Mesenchymal stem cell (in vitro differentiated cells and primary cell): ENCODE data around the gene CMC2.

ENCODE experiments used
- DNase-seq: peaks from one replicate; pipeline ENCODE4 v3.0.0-alpha.2; 2013
- H2AFZ ChIP-seq: one replicate; pipeline ENCODE4 v1.6.1; 2013; ENCODE audit warnings: low read depth, mild to moderate bottlenecking, control low read depth, inconsistent platforms, low read length, moderate library complexity
- H2AK5ac ChIP-seq: 2 replicates; pipeline ENCODE4 v1.6.1; 2013; ENCODE audit warnings: low read length, moderate library complexity, mild to moderate bottlenecking, inconsistent platforms; ENCODE audit not compliant: severe bottlenecking
- H2BK120ac ChIP-seq: one replicate; pipeline ENCODE4 v1.6.1; 2013; ENCODE audit warnings: low read depth, mild to moderate bottlenecking, inconsistent platforms, low read length, moderate library complexity
- H2BK12ac ChIP-seq, 2 experiments: one replicate each; pipeline ENCODE4 v1.6.1; 2013; ENCODE audit warnings: inconsistent platforms in 2 of 2, low read length in 2 of 2, mild to moderate bottlenecking in 2 of 2, moderate library complexity in 2 of 2, control low read depth in 1 of 2
- H2BK15ac ChIP-seq: one replicate; pipeline ENCODE4 v1.6.1; 2013; ENCODE audit warnings: mild to moderate bottlenecking, low read depth, inconsistent platforms; ENCODE audit not compliant: poor library complexity, severe bottlenecking
- H2BK5ac ChIP-seq: 2 replicates; pipeline ENCODE4 v1.6.1; 2013; ENCODE audit warnings: low read depth, mild to moderate bottlenecking, low read length, control low read depth, inconsistent platforms; ENCODE audit not compliant: poor library complexity, severe bottlenecking
- H3K14ac ChIP-seq, 2 experiments: one replicate each; pipeline ENCODE4 v1.6.1; 2013; ENCODE audit warnings: inconsistent platforms in 2 of 2, low read length in 2 of 2, control low read depth in 1 of 2, mild to moderate bottlenecking in 1 of 2, moderate library complexity in 1 of 2
- H3K18ac ChIP-seq, 2 experiments: one replicate each; pipeline ENCODE4 v1.6.1; 2013; ENCODE audit warnings: inconsistent platforms in 2 of 2, low read length in 2 of 2, control low read depth in 1 of 2, low read depth in 1 of 2, mild to moderate bottlenecking in 1 of 2
- H3K23ac ChIP-seq, 2 experiments: one replicate each; pipeline ENCODE4 v1.6.1; 2013; ENCODE audit warnings: inconsistent platforms in 2 of 2, low read length in 2 of 2, mild to moderate bottlenecking in 2 of 2, moderate library complexity in 2 of 2, control low read depth in 1 of 2
- H3K27ac ChIP-seq: 2 replicates; pipeline ENCODE4 v1.5.1; 2013; ENCODE audit warnings: mild to moderate bottlenecking, moderate library complexity, low read length, control low read depth, inconsistent platforms; ENCODE audit not compliant: poor library complexity, severe bottlenecking
- H3K27me3 ChIP-seq, 2 experiments: 2 replicates each; pipeline versions ENCODE4 v1.6.1 to v1.7.0; 2013; ENCODE audit warnings: low read length in 2 of 2, mild to moderate bottlenecking in 2 of 2, moderate library complexity in 2 of 2, control low read depth in 1 of 2, inconsistent platforms in 1 of 2; ENCODE audit not compliant: control insufficient read depth in 1 of 2, insufficient read depth in 1 of 2
- H3K36me3 ChIP-seq, 2 experiments: 2 replicates each; pipeline versions ENCODE4 v1.6.1 to v1.7.0; 2013; ENCODE audit warnings: low read length in 2 of 2, control low read depth in 1 of 2, inconsistent platforms in 1 of 2, low read depth in 1 of 2, mild to moderate bottlenecking in 1 of 2; ENCODE audit not compliant: insufficient read depth in 2 of 2, control insufficient read depth in 1 of 2
- H3K4ac ChIP-seq, 2 experiments: one replicate each; pipeline ENCODE4 v1.6.1; 2013; ENCODE audit warnings: inconsistent platforms in 2 of 2, low read length in 2 of 2, mild to moderate bottlenecking in 2 of 2, moderate library complexity in 2 of 2, control low read depth in 1 of 2, low read depth in 1 of 2
- H3K4me1 ChIP-seq: 2 replicates; pipeline ENCODE4 v1.6.1; 2013; ENCODE audit warnings: low read depth, low read length, control low read depth; ENCODE audit not compliant: control insufficient read depth, insufficient read depth
- H3K4me2 ChIP-seq: 2 replicates; pipeline ENCODE4 v1.6.1; 2013; ENCODE audit warnings: low read length, mild to moderate bottlenecking, inconsistent platforms; ENCODE audit not compliant: poor library complexity, severe bottlenecking
- H3K4me3 ChIP-seq, 2 experiments: 2 replicates each; pipeline versions ENCODE4 v1.5.1 to v1.7.0; 2013; ENCODE audit warnings: low read length in 2 of 2, mild to moderate bottlenecking in 2 of 2, control low read depth in 1 of 2, low read depth in 1 of 2; ENCODE audit not compliant: insufficient read depth in 1 of 2
- H3K79me1 ChIP-seq: replicated peaks from 2 replicates; pipeline ENCODE4 v1.6.1; 2013; ENCODE audit warnings: mild to moderate bottlenecking, control low read depth, low read length, inconsistent platforms; ENCODE audit not compliant: poor library complexity, severe bottlenecking
- H3K9ac ChIP-seq: 2 replicates; pipeline ENCODE4 v1.7.0; 2013; ENCODE audit warnings: mild to moderate bottlenecking, low read length, moderate library complexity
- H3K9me3 ChIP-seq: 2 replicates; pipeline ENCODE4 v1.7.0; 2013; ENCODE audit warnings: mild to moderate bottlenecking, low read length; ENCODE audit not compliant: control insufficient read depth
- H4K8ac ChIP-seq: one replicate; pipeline ENCODE4 v1.6.1; 2013; ENCODE audit warnings: inconsistent platforms, mild to moderate bottlenecking, low read length, moderate library complexity
- H4K91ac ChIP-seq: one replicate; pipeline ENCODE4 v1.6.1; 2013; ENCODE audit warnings: mild to moderate bottlenecking, low read length, inconsistent platforms
- WGBS: methylation state at CpG from one replicate; pipeline ENCODE4 v1.1.7; 2013; ENCODE audit warnings: mixed read lengths; 5-methylcytosine and 5-hydroxymethylcytosine counted together

Gene CMC2

GRCh38 chr16:81005610-81006161 lies 999 bp downstream of the CMC2 start:
- Histone ChIP-seq H3K23ac (no peak overlapping the region), H2BK12ac (no peak overlapping the region), H3K4me1 (peaks cover 12% of the 10 kb centered on the region), H2AFZ (no peak overlapping the region), H3K4me2 (peak overlapping the region; percentile 92), H3K36me3 (no peaks in the 10 kb centered on the region), H3K9me3 (no peaks in the 10 kb centered on the region), H2BK120ac (no peak overlapping the region), H4K8ac (peak overlapping the region; percentile 16), H3K27me3 (no peaks in the 10 kb centered on the region), H2BK15ac (no peak overlapping the region), H3K18ac (no peak overlapping the region), H3K9ac (peak overlapping the region; percentile 97), H2BK5ac (no peak overlapping the region), H4K91ac (no peak overlapping the region), H3K14ac (no peak overlapping the region), H3K27ac (no peak overlapping the region), H3K79me1 (peaks cover 12% of the 10 kb centered on the region), H3K4me3 (peak overlapping the region; percentile 96 to 98), H2AK5ac (no peak overlapping the region), H3K4ac (no peak overlapping the region)
- 15% methylated on average over 14 of the region's 18 CpGs for WGBS
- DNase-seq: peak; percentile 41

GRCh38 chr16:81004646-81005353 lies 1.9 kb downstream of the CMC2 start:
- H3K79me1 ChIP-seq: peaks cover 11% of the 10 kb centered on the region
- no peaks in the 10 kb centered on the region for H3K36me3 ChIP-seq
- H2BK120ac ChIP-seq: no peak overlapping the region
- H3K18ac ChIP-seq: no peak overlapping the region
- no peak overlapping the region for H4K91ac ChIP-seq
- peak overlapping the region; percentile 65 for H2AK5ac ChIP-seq
- H3K4me2 ChIP-seq: peak overlapping the region; percentile 50
- H3K4me3 ChIP-seq: peak overlapping the region in 1 of 2 experiments; percentile 96
- H2BK15ac ChIP-seq: no peak overlapping the region
- H3K4ac ChIP-seq: no peak overlapping the region
- H3K23ac ChIP-seq: peak overlapping the region in 1 of 2 experiments; percentile 72
- WGBS: 66% methylated on average over 12 of the region's 14 CpGs
- H3K9me3 ChIP-seq: no peaks in the 10 kb centered on the region
- no peak overlapping the region for H2AFZ ChIP-seq
- H4K8ac ChIP-seq: no peak overlapping the region
- DNase-seq: peak; percentile 80
- H3K4me1 ChIP-seq: peaks cover 12% of the 10 kb centered on the region
- H2BK5ac ChIP-seq: peak overlapping the region; percentile 31
- H3K27ac ChIP-seq: no peak overlapping the region
- H3K9ac ChIP-seq: peak overlapping the region; percentile 81
- no peak overlapping the region for H3K14ac ChIP-seq
- no peaks in the 10 kb centered on the region for H3K27me3 ChIP-seq
- H2BK12ac ChIP-seq: no peak overlapping the region

GRCh38 chr16:81003610-81004460 lies 2.9 kb downstream of the CMC2 start:
- H3K18ac ChIP-seq: no peak overlapping the region
- no peak overlapping the region for H2BK5ac ChIP-seq
- no peak overlapping the region for H4K8ac ChIP-seq
- WGBS: 87% methylated on average over 8 of the region's 11 CpGs
- peak; percentile 54 for DNase-seq
- H2BK12ac ChIP-seq: no peak overlapping the region
- no peak overlapping the region for H3K4ac ChIP-seq
- peaks cover 12% of the 10 kb centered on the region for H3K4me1 ChIP-seq
- no peak overlapping the region for H2AFZ ChIP-seq
- H3K79me1 ChIP-seq: peaks cover 6% of the 10 kb centered on the region
- H2BK120ac ChIP-seq: no peak overlapping the region
- peak overlapping the region; percentile 81 for H3K9ac ChIP-seq
- no peaks in the 10 kb centered on the region for H3K27me3 ChIP-seq
- H3K14ac ChIP-seq: no peak overlapping the region
- H4K91ac ChIP-seq: no peak overlapping the region
- H3K23ac ChIP-seq: no peak overlapping the region
- H3K36me3 ChIP-seq: no peaks in the 10 kb centered on the region
- H3K4me3 ChIP-seq: peak overlapping the region in 1 of 2 experiments; percentile 96
- no peak overlapping the region for H3K27ac ChIP-seq
- H3K9me3 ChIP-seq: no peaks in the 10 kb centered on the region
- H3K4me2 ChIP-seq: peak overlapping the region; percentile 50
- no peak overlapping the region for H2BK15ac ChIP-seq
- H2AK5ac ChIP-seq: peak overlapping the region; percentile 65

DNA sequence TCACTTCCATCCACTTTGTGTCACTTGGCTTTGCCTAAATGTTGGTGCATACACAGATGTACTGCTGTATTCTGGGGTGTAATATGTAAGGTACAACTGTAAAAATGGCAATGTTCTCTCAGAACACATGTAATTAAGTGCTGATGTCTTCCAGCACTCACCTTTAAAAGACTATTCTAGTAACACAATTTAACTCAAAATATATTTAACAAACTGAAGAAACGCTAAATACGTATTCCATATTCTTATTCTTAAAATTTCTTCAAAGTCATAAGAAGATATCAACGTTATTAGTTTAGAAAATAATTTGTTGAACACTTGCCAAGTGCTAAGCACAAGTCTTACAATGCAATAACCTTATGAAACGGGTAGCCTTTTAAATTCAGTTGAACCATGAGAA lies 3.6 kb downstream of the CMC2 start:
- no peak overlapping the region for H3K4me3 ChIP-seq
- 98% methylated on average over 2 of the region's 4 CpGs for WGBS
- no peak overlapping the region for H3K27ac ChIP-seq
- H3K9ac ChIP-seq: peak overlapping the region; percentile 81
- H3K4ac ChIP-seq: no peak overlapping the region
- no peak overlapping the region for H2BK120ac ChIP-seq
- no peak overlapping the region for H3K4me2 ChIP-seq
- no peak overlapping the region for H3K14ac ChIP-seq
- no peaks in the 10 kb centered on the region for H3K36me3 ChIP-seq
- no peak overlapping the region for H3K18ac ChIP-seq
- H4K91ac ChIP-seq: no peak overlapping the region
- H2AK5ac ChIP-seq: no peak overlapping the region
- no peaks in the 10 kb centered on the region for H3K27me3 ChIP-seq
- H3K23ac ChIP-seq: no peak overlapping the region
- no peaks in the 10 kb centered on the region for H3K9me3 ChIP-seq
- H3K4me1 ChIP-seq: peaks cover 9% of the 10 kb centered on the region
- H2BK15ac ChIP-seq: no peak overlapping the region
- no peak overlapping the region for H2AFZ ChIP-seq
- peaks cover 2% of the 10 kb centered on the region for H3K79me1 ChIP-seq
- no peak for DNase-seq
- no peak overlapping the region for H4K8ac ChIP-seq
- H2BK12ac ChIP-seq: no peak overlapping the region
- H2BK5ac ChIP-seq: no peak overlapping the region
